Measurements from ENCODE around the gene NPLOC4. TPM values are rescaled to one million over a fixed set of nuclear protein-coding genes. Genes with fewer than 3 reads are reported as not detected.

The NPLOC4 gene
- total and polyA plus RNA-seq, 2 of the 13 experiments (the other 11 are each of a cell fraction or from before 2014, with no cell fraction given), result 57.0 to 97.0 TPM

GRCh38 chr17:81575836-81576235, 61.1 kb downstream of the NPLOC4 start (continued):
- TF ChIP-seq ZNF275 (CRISPR knock-in tag; IDR thresholded peaks at IDR 0.05; ENCODE audit: borderline replicate concordance) (no peak), ZNF567 (CRISPR knock-in tag; IDR thresholded peaks at IDR 0.05; ENCODE audit: borderline replicate concordance) (no peak), SOX5 (CRISPR knock-in tag; IDR thresholded peaks at IDR 0.05; ENCODE audit: borderline replicate concordance) (peak; percentile 21), ZNF543 (CRISPR knock-in tag; IDR thresholded peaks at IDR 0.05) (no peak), ZNF496 (CRISPR knock-in tag; IDR thresholded peaks at IDR 0.05; ENCODE audit: insufficient replicate concordance) (no peak), GTF2F1 (IDR thresholded peaks at IDR 0.05; ENCODE audit: low read length) (no peak), CHCHD3 (CRISPR knock-in tag; IDR thresholded peaks at IDR 0.05) (no peak), AKNA (CRISPR knock-in tag; IDR thresholded peaks at IDR 0.05; ENCODE audit: borderline replicate concordance) (no peak), NFKB2 (CRISPR knock-in tag; IDR thresholded peaks at IDR 0.05; ENCODE audit: borderline replicate concordance) (no peak)
- TF ChIP-seq, protein P1, sequence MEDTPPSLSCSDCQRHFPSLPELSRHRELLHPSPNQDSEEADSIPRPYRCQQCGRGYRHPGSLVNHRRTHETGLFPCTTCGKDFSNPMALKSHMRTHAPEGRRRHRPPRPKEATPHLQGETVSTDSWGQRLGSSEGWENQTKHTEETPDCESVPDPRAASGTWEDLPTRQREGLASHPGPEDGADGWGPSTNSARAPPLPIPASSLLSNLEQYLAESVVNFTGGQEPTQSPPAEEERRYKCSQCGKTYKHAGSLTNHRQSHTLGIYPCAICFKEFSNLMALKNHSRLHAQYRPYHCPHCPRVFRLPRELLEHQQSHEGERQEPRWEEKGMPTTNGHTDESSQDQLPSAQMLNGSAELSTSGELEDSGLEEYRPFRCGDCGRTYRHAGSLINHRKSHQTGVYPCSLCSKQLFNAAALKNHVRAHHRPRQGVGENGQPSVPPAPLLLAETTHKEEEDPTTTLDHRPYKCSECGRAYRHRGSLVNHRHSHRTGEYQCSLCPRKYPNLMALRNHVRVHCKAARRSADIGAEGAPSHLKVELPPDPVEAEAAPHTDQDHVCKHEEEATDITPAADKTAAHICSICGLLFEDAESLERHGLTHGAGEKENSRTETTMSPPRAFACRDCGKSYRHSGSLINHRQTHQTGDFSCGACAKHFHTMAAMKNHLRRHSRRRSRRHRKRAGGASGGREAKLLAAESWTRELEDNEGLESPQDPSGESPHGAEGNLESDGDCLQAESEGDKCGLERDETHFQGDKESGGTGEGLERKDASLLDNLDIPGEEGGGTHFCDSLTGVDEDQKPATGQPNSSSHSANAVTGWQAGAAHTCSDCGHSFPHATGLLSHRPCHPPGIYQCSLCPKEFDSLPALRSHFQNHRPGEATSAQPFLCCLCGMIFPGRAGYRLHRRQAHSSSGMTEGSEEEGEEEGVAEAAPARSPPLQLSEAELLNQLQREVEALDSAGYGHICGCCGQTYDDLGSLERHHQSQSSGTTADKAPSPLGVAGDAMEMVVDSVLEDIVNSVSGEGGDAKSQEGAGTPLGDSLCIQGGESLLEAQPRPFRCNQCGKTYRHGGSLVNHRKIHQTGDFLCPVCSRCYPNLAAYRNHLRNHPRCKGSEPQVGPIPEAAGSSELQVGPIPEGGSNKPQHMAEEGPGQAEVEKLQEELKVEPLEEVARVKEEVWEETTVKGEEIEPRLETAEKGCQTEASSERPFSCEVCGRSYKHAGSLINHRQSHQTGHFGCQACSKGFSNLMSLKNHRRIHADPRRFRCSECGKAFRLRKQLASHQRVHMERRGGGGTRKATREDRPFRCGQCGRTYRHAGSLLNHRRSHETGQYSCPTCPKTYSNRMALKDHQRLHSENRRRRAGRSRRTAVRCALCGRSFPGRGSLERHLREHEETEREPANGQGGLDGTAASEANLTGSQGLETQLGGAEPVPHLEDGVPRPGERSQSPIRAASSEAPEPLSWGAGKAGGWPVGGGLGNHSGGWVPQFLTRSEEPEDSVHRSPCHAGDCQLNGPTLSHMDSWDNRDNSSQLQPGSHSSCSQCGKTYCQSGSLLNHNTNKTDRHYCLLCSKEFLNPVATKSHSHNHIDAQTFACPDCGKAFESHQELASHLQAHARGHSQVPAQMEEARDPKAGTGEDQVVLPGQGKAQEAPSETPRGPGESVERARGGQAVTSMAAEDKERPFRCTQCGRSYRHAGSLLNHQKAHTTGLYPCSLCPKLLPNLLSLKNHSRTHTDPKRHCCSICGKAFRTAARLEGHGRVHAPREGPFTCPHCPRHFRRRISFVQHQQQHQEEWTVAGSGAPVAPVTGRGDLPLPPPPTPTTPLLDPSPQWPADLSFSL (CRISPR knock-in tag; IDR thresholded peaks at IDR 0.05), result no peak
- TF ChIP-seq, protein P2, sequence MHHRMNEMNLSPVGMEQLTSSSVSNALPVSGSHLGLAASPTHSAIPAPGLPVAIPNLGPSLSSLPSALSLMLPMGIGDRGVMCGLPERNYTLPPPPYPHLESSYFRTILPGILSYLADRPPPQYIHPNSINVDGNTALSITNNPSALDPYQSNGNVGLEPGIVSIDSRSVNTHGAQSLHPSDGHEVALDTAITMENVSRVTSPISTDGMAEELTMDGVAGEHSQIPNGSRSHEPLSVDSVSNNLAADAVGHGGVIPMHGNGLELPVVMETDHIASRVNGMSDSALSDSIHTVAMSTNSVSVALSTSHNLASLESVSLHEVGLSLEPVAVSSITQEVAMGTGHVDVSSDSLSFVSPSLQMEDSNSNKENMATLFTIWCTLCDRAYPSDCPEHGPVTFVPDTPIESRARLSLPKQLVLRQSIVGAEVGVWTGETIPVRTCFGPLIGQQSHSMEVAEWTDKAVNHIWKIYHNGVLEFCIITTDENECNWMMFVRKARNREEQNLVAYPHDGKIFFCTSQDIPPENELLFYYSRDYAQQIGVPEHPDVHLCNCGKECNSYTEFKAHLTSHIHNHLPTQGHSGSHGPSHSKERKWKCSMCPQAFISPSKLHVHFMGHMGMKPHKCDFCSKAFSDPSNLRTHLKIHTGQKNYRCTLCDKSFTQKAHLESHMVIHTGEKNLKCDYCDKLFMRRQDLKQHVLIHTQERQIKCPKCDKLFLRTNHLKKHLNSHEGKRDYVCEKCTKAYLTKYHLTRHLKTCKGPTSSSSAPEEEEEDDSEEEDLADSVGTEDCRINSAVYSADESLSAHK (CRISPR knock-in tag; IDR thresholded peaks at IDR 0.05; ENCODE audit: borderline replicate concordance), result no peak

All from HepG2 (cell line).